AML-193 (cell line): ENCODE measurements around the gene ZNF547.
"Not testable (repeated sequence)": the region's sequence is repeated elsewhere in the genome, so short reads cannot be mapped to it uniquely, and the experiment has no call there.

Source experiments
- DNase-seq, 2 experiments: peaks; one replicate each; lab custom pipeline; 2025; lab: John Stamatoyannopoulos, UW

The ZNF547 gene

DNA sequence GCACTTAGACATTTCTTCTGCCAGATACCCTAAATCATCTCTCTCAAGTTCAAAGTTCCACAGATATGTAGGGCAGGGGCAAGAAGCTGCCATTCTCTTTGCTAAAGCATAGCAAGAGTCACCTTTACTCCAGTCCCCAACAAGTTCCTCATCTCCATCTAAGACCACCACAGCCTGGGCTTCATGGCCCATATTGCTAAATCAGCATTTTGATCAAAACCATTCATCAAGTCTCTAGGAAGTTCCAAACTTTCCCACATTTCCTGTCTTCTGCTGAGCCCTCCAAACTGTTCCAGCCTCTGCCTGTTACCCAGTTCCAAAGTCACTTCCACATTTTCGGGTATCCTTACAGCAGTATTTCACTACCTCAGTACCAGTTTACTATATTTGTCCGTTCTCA lies 11.3 kb downstream of the ZNF547 start:
- not testable (repeated sequence) for DNase-seq

DNA sequence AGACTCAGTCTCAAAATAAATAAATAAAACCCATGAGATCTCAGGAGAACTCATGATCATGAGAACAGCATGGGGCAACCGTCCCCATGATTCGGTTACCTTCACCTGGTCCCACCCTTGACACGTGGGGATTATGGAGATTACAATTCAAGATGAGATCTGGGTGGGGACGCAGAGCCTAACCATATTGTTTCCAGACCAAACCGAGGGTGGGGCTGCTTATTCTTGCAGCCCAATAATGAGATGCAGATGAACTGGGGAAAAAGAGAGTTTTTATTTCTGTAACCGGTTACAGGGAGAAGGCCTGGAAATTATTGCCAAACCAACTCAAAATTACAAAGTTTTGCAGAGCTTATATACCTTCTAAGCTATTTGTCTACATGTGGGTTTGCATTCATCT lies 12.8 kb downstream of the ZNF547 start:
- no peak for DNase-seq

DNA sequence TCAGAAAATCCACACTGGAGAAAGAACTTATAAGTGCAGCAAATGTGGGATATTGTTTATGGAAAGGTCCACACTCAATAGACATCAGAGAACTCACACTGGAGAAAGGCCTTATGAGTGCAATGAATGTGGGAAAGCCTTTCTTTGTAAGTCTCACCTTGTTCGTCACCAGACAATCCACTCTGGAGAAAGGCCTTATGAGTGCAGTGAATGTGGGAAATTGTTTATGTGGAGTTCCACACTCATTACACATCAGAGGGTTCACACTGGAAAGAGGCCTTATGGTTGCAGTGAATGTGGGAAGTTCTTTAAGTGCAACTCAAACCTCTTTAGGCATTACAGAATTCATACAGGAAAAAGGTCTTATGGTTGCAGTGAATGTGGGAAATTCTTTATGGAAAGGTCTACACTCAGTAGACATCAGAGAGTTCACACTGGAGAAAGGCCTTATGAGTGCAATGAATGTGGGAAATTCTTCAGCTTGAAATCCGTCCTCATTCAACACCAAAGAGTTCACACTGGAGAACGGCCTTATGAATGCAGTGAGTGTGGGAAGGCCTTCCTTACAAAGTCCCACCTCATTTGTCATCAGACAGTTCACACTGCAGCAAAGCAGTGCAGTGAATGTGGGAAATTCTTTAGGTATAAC lies 14.3 kb downstream of the ZNF547 start:
- no peak for DNase-seq

DNA sequence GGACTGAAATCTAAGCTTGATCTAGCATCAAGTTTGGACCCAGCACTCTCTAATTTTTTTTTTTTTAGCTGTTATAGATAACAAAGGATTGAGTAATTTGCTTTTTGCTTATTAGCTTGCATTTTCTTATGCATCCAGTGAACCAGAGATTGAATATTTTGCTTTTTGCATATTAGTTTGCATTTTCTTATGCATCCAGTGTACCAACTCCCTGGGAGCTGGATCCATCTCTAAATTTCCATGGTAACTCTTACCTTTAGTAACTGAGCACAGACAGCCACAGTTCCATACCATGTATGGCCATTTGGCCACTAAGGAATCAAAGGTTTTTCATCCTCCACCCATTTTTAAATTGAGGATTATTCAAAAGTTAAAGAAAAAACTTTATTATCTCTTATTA lies 17.6 kb downstream of the ZNF547 start:
- no peak for DNase-seq

DNA sequence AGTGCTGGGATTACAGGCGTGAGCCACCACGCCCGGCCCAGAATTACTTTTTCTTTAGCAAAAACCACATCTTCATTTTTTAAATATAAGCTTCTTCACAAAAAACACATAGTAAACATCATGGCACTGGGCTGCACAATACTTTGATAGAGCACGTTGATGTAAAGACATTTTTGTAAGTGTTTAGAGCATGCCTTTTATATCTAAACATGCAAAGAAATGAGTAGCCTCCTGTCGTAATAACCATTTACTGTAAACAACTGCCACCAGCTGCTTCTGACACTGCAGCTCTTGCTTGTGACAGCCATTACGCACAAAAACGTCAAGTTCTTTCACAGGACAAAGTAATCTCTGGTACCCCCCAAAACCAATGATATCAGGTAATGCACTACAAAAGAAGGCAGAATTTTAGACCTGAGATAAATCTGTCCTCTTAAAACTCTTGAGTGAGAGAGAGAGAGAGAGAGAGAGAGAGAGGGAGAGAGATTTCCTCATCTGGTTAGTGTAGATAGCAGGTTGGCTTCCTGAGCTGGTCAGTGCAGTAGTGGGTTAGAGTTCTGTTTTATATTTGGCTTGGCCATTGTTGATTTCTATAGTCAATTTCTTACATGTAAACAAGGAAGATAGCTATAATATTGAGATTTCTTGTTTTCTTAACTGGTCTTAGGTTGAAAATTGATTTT lies 19.6 kb downstream of the ZNF547 start:
- no peak for DNase-seq

DNA sequence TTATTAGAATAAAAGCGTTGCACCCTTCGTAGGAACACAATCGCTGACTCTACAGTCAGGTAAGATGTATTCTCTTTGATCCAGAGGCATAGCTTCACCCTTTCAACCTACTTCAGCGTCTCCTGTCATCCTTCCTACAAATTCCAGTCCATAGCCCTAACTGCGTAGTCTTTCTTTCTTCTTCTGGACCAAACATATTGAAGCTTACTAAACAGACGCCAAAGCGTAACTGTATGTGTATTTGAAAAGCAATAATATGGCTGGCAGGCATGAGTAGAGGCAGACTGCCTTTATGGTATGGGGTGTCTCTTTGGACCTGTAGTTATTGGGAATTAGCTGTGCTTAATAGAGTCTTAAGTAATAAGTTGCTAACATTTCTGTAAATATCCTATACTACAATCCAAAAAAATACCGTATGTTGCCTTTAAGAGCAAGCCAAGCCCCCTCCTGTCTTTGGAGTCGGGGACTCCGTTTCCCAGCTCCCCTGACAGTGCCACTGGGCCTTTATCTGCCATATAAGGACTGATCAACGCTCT lies 25.9 kb downstream of the ZNF547 start:
- DNase-seq: no peak

DNA sequence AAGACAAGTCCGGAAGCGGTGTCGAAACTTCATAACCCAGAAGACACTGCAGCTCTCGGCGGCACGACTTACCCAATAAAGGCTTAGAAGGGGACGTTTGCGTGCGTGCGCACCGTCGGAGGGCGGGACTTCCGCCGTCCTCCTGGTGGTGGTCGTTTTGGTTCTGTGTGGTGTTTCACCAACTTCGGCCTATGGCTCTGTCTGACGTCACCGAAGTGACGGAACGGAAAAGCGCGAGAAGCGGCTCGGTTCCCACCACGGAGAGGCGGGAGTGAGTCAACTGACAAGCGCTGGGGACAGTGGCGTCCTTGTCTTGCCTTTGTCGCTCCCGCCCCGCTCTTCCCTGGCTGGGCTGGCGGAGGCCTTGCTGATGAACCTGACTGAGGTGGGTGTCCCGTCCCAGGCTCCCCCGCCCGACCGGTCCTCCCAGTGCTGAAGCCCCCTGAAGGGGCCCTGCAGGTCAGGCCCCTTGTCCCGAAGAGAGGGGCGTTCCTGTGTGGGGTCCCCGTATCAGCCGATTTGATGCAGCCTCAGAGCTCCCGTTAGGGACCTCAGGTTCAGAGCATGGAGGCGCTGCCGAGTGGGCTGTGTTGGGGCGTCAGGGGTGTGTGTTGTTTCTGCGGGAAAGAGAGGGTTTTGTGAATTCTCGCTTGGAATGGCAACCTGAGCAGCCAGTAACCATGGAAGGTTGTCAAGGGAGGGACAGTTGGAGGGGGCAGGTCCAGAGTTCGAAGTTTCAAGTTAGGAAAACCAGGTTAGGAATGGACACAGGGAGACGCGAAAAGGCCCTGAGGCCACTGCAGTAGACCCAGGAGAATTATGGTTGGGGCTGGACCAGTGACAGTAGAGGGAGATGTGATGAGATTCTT lies 26.6 kb downstream of the ZNF547 start, which contains the start of gene ZNF548:
TSS of gene ZNF548 (plus strand) at position 125 of the 869 bp plus-strand sequence. CDS start at position 371, 246 bp downstream.
- peak; percentile 92 to 94 for DNase-seq

DNA sequence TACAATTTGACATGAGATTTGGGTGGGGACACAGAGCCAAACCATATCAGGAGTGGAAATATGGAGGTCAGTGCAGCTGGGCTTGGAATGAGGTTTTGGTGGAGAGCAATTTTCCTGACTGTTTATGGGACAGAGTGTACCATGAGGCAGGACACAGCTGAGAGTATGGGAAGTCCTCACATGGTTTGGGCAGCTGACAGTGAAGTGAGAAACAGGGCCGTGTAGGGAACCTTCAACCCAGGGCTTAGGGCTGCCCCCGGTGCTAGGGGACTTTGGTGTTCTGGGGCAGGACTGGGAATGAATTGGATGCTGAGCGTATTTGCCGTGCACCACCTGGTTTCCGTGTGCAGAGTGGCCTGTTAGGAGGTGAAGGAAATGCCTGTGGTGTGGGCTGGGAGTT lies 32.4 kb downstream of the ZNF547 start:
- no peak for DNase-seq

DNA sequence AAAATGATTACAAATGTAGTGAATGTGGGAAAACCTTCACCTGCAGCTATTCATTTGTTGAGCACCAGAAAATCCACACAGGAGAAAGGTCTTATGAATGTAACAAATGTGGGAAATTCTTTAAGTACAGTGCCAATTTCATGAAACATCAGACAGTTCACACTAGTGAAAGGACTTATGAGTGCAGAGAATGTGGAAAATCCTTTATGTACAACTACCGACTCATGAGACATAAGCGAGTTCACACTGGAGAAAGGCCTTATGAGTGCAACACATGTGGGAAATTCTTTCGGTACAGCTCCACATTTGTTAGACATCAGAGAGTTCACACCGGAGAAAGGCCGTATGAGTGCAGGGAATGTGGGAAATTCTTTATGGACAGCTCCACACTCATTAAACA lies 35.5 kb downstream of the ZNF547 start:
- DNase-seq: no peak

DNA sequence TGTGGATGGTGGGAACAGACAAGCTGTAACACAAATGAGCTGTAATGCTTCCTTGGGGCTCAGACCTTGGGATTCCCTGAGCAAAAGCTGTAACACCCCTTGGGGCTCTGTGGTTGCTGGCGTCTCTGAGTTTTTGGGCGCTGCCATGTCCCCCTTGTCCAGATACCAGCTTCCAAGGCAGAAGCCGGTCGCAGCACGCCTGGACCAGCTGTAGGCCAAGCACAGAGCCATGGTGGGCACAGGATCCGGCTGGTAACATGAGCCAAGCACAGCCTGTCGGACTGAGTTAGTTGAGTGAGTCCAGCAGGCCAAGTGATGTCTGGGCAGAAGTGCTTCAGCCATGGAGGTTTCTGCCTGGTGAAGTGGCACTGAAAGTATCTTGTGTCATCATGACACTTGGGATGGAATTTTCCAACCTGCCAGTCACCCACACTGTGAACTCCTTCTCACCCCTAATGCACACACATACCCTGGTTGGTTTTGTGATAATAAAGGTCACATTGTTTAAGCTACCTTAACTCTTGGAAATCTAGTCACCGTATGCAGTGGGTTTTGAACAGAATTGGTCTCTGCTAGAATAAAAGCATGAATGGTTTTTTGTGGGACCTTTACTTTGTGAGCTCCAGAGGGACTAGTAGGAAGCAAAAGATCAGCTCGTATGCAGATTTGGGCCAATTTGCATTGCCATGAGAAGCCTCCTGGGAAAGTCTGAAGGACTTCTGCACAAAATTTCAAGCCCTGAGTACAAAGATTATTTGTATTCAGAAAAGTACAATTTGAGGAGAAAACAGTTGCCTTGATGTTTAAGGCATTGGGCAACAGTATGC lies 40.6 kb downstream of the ZNF547 start:
- no peak for DNase-seq

DNA sequence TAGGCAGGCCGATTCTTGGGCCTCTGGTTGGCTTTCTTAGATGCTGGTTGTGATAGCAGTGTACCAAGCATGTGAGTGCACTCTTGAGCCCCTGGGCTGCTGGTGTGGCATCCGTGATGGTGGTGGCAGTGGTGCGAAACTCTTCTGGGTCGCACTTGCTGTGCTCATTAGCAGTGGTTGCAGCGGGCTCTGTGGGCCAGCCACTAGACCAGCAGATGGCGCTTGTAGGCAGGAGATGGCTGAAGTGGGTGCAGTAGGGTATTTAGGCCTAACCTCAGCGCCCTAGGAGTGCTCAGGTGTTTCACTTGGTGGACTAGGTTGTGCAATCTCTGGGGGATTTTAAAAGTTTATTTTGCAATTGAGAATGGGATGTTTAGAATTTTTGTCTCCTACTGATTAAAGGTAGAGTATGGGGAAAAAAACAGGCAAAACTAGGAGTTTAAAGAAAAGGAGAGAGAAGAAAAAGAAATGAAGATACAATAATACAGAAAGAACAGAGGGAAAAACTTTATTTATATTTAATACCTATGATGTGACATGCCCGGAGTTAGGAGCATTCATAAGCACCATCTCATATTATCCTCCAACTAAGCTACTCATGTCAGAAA lies 43.3 kb downstream of the ZNF547 start:
- DNase-seq: peak; percentile 69

DNA sequence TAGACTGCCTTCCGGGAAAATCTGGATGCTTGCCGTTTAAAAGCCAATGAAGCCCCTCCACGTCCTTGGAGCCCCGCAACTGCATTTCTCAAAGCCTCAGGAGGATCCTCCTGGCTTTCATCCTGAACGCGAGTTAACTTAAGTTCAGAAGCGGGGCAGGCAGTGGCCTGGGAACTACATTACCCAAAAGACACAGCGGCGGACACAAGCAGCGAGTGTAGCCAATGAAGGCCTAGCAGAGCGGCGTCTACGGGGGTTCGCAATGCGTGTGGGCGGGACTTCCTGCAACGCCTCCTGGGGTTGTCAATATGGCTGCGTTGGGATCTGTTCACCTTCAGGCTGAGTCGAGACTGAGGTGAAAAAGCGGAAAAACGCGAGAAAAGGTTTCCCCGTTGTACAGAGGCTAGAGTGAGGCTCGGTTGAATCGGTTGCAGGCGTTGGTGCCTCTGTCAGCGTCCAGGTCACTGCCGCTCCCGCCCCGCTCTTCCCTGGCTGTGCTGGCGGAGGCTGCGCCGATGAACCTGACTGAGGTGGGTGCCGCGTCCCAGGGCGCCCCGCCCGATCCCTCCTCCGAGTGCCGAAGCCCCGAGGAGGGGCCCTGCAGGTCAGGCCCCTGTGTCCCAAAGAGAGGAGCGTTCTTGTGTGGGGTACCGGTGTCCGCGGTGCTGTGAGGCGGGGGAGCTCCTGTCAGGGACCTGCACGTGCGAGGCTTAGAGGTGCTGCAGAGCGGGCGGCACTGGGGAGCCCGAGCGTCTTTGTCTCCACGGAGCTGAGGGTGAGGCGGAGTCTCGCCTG lies 47.7 kb downstream of the ZNF547 start, which contains the start of gene ZNF17:
TSS of gene ZNF17 (plus strand) at position 285 of the 795 bp plus-strand sequence. CDS start 2,455 bp downstream, outside the sequence.
- DNase-seq: peak; percentile 87 to 92

DNA sequence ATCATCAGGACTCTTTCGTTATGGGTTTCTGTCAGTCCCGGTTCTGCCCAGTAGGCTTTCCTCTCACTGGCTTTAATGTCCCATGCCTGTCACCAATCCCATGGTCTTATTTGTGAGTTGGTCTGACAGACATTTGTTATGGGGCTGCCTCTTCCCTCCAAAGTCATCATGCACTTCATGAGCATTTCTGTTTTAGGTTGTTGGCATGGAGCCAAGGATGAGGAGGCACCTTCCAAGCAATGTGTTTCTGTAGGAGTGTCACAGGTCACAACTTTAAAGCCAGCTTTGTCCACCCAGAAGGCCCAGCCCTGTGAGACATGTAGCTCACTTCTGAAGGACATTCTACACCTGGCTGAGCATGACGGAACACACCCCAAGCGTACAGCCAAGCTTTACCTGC lies 56.1 kb downstream of the ZNF547 start:
- no peak for DNase-seq

DNA sequence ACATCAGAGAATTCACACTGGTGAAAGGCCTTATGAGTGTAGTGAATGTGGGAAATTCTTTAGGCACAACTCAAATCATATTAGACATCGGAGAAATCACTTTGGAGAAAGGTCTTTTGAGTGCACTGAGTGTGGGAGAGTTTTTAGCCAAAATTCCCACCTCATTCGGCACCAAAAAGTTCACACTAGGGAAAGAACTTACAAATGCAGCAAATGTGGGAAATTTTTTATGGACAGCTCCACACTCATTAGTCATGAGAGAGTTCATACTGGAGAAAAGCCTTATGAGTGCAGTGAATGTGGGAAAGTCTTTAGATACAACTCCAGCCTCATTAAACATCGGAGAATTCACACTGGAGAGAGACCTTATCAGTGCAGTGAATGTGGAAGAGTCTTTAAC lies 57.7 kb downstream of the ZNF547 start:
- no peak for DNase-seq
